Breast epithelium (tissue), 3 donors: ENCODE data around the gene CD44.

ENCODE experiments used
- POLR2A ChIP-seq: fragments of 450-650 bp; IDR thresholded peaks from one replicate; pipeline ENCODE4 v1.6.1; 2016; ENCODE audit warnings: antibody characterized with exemption, mild to moderate bottlenecking, moderate library complexity
- TF ChIP-seq, protein P1 (sequence below), 3 donors: fragments of 450-650 bp; IDR thresholded peaks; one replicate each; pipeline ENCODE4 v1.5.1; 2016 to 2017; ENCODE audit warnings: antibody characterized with exemption in 3 of 3, mild to moderate bottlenecking in 3 of 3, moderate library complexity in 3 of 3

DNA sequence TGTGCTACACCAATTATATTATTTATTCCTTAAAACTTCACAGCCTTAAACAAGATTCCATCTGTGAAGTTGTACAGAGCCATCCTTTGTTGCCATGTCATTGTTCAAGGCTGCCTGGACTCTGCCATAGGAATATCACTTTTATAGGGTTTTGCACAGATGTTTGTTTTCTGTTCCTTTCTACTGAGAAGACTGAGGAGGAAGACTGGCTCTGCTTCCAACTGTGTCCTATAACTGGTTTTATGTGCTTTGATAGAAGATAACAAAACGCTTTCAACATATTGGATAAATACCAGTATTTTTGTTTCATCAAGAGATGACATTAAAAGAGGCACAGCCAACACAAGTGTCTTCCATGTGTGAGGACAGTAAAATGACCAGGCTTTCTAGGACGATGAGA, 120.6 kb downstream of the CD44 start:
- TF ChIP-seq, protein P1, sequence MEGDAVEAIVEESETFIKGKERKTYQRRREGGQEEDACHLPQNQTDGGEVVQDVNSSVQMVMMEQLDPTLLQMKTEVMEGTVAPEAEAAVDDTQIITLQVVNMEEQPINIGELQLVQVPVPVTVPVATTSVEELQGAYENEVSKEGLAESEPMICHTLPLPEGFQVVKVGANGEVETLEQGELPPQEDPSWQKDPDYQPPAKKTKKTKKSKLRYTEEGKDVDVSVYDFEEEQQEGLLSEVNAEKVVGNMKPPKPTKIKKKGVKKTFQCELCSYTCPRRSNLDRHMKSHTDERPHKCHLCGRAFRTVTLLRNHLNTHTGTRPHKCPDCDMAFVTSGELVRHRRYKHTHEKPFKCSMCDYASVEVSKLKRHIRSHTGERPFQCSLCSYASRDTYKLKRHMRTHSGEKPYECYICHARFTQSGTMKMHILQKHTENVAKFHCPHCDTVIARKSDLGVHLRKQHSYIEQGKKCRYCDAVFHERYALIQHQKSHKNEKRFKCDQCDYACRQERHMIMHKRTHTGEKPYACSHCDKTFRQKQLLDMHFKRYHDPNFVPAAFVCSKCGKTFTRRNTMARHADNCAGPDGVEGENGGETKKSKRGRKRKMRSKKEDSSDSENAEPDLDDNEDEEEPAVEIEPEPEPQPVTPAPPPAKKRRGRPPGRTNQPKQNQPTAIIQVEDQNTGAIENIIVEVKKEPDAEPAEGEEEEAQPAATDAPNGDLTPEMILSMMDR (IDR thresholded peaks at IDR 0.05) = no peak
- no peak for TF ChIP-seq POLR2A
